Endothelial cell of umbilical vein (primary cell): ENCODE data around the gene A1BG. TPM values are rescaled to one million over a fixed set of nuclear protein-coding genes. Genes with fewer than 3 reads are reported as not detected.

Source experiments
- BruUV-seq: library from RNA; stranded (reverse); fragments of 400-500 nt; replicated peaks from 2 replicates; lab custom pipeline; 2021; lab: Mats Ljungman, UMichigan
- CTCF ChIA-PET: fragments of 300-600, 350-600 bp; sonication (Branson Sonifier 250); formaldehyde crosslinking; loops from one replicate; lab custom pipeline; 2021; ENCODE audit warnings: antibody characterized with exemption, inconsistent platforms; lab: Charles Lee
- POLR2A ChIA-PET: fragments of 300-600, 350-600 bp; sonication (Branson Sonifier 250); formaldehyde crosslinking; loops from one replicate; lab custom pipeline; 2021; ENCODE audit warnings: antibody characterized with exemption, inconsistent platforms; lab: Charles Lee
- DNase-seq: peaks from one replicate; pipeline ENCODE4 v3.0.0-alpha.2; 2011; ENCODE audit warnings: low read depth, low spot score
- FAIRE-seq: peaks from 2 replicates; lab custom pipeline; 2011; peaks lifted over from hg19 to GRCh38; lab: Jason Lieb, UNC
- H2AFZ ChIP-seq: 2 replicates; pipeline ENCODE4 v1.6.0; 2012; ENCODE audit warnings: low read depth, low read length, control low read depth, inconsistent platforms
- H3K27ac ChIP-seq: 2 replicates; pipeline ENCODE4 v1.5.1; 2011; ENCODE audit warnings: low read depth, mild to moderate bottlenecking, control low read depth, low read length, moderate library complexity; ENCODE audit not compliant: insufficient read depth
- H3K27me3 ChIP-seq, 2 experiments: 2 replicates each; pipeline versions ENCODE4 v1.6.0 to v1.6.1; 2011; ENCODE audit warnings: low read length in 2 of 2, mixed read lengths in 1 of 2; ENCODE audit not compliant: control insufficient read depth in 2 of 2, insufficient read depth in 2 of 2
- H3K36me3 ChIP-seq, 2 experiments: 2 replicates in 1 of 2; 3 replicates in 1 of 2; pipeline ENCODE4 v1.5.1; 2011; ENCODE audit warnings: low read length in 2 of 2, mild to moderate bottlenecking in 1 of 2, moderate library complexity in 1 of 2; ENCODE audit not compliant: control insufficient read depth in 2 of 2, insufficient read depth in 2 of 2; ENCODE audit errors: extremely low read depth in 1 of 2
- H3K4me1 ChIP-seq: 3 replicates; pipeline ENCODE4 v1.5.1; 2011; ENCODE audit warnings: mild to moderate bottlenecking, low read length; ENCODE audit not compliant: control insufficient read depth, insufficient read depth; ENCODE audit errors: extremely low read depth
- H3K4me2 ChIP-seq: 2 replicates; pipeline ENCODE4 v1.6.1; 2011; ENCODE audit warnings: low read length, control low read depth, mixed read lengths; ENCODE audit not compliant: insufficient read depth
- H3K4me3 ChIP-seq, 3 experiments: fragments of 200-600 bp in 1 of 3; sonication (generic), shearing (Covaris generic) in 1 of 3; replicated peaks in 1 of 3; 2 replicates each; pipeline ENCODE4 v1.5.1; 2011 to 2016; ENCODE audit warnings: control low read depth in 3 of 3, low read length in 3 of 3, mild to moderate bottlenecking in 2 of 3, inconsistent platforms in 1 of 3, low read depth in 1 of 3, moderate library complexity in 1 of 3; ENCODE audit not compliant: insufficient read depth in 1 of 3
- H3K79me2 ChIP-seq: 2 replicates; pipeline ENCODE4 v1.6.0; 2012; ENCODE audit warnings: low read length, inconsistent platforms; ENCODE audit not compliant: control insufficient read depth, insufficient read depth
- H3K9ac ChIP-seq: replicated peaks from 2 replicates; pipeline ENCODE3; 2011; ENCODE audit warnings: low read length, control low read depth; ENCODE audit not compliant: insufficient read depth; ENCODE audit errors: extremely low read depth
- H3K9me1 ChIP-seq: replicated peaks from 3 replicates; pipeline ENCODE4 v1.6.0; 2011; ENCODE audit warnings: mild to moderate bottlenecking, low read length; ENCODE audit not compliant: control insufficient read depth, insufficient read depth; ENCODE audit errors: extremely low read depth
- H3K9me3 ChIP-seq: replicated peaks from 2 replicates; pipeline ENCODE4 v1.5.1; 2012; ENCODE audit warnings: low read length, inconsistent platforms; ENCODE audit not compliant: control insufficient read depth, insufficient read depth
- H4K20me1 ChIP-seq: replicated peaks from 2 replicates; pipeline ENCODE3; 2011; ENCODE audit warnings: mild to moderate bottlenecking, low read length; ENCODE audit not compliant: control insufficient read depth, insufficient read depth; ENCODE audit errors: extremely low read depth
- CTCF ChIP-seq, 2 donors: IDR thresholded peaks; 1 replicate in 1 of 2; 2 replicates in 1 of 2; pipeline ENCODE4 v1.5.1; 2011; ENCODE audit warnings: low read length in 2 of 2, mild to moderate bottlenecking in 2 of 2, moderate library complexity in 2 of 2, control low read depth in 1 of 2, inconsistent platforms in 1 of 2, low read depth in 1 of 2; ENCODE audit not compliant: insufficient read depth in 1 of 2; ENCODE audit errors: extremely low read depth in 1 of 2
- EZH2 ChIP-seq: IDR thresholded peaks from 2 replicates; pipeline ENCODE4 v1.6.1; 2012; ENCODE audit warnings: borderline replicate concordance, low read depth, mild to moderate bottlenecking, moderate library complexity, low read length, inconsistent platforms; ENCODE audit not compliant: severe bottlenecking
- FOS ChIP-seq: IDR thresholded peaks from 2 replicates; pipeline ENCODE4 v1.6.1; 2011; ENCODE audit warnings: mild to moderate bottlenecking, low read length, moderate library complexity, borderline replicate concordance; ENCODE audit not compliant: insufficient read depth
- GATA2 ChIP-seq: IDR thresholded peaks from 2 replicates; pipeline ENCODE4 v1.7.0; 2011; ENCODE audit warnings: low read depth, mild to moderate bottlenecking, moderate library complexity, mixed read lengths, low read length; ENCODE audit not compliant: insufficient read length, insufficient read depth
- JUN ChIP-seq: IDR thresholded peaks from 2 replicates; pipeline ENCODE4 v1.6.1; 2011; ENCODE audit warnings: borderline replicate concordance, low read depth; ENCODE audit not compliant: insufficient read length, insufficient read depth
- MYC ChIP-seq: IDR thresholded peaks from one replicate; pipeline ENCODE4 v1.6.1; 2011; ENCODE audit warnings: mild to moderate bottlenecking, low read depth, low read length
- POLR2A ChIP-seq: IDR thresholded peaks from 2 replicates; pipeline ENCODE4 v1.6.1; 2012; ENCODE audit warnings: low read depth, mild to moderate bottlenecking, control low read depth, low read length
- POLR2AphosphoS5 ChIP-seq: IDR thresholded peaks from 2 replicates; pipeline ENCODE4 v1.6.1; 2012; ENCODE audit warnings: low read depth, mild to moderate bottlenecking, control low read depth, low read length, moderate library complexity; ENCODE audit not compliant: insufficient read depth
- dilution Hi-C: fragments of 300-500 bp; cut with MboI; formaldehyde crosslinking; loops from one replicate; pipeline ENCODE4 v1.15.0; 2019; ENCODE audit warnings: low sequenced_read_pairs; ENCODE audit not compliant: extremely low pct_ligation_motif_present
- intact Hi-C: fragments of 100-400 bp; cut with micrococcal nuclease; formaldehyde crosslinking; loops from one replicate; pipeline ENCODE4 v1.10.0; 2022
- polyA plus RNA-seq, 4 experiments: library from polyadenylated mRNA; depleted of rRNA in 3 of 4; stranded (reverse) in 3 of 4; unstranded in 1 of 4; fragments of >200 nt; gene quantifications; 2 replicates each; pipeline versions ENCODE4 v1.2.1 to v1.2.3, GENCODE V29; 2011 to 2012; ENCODE audit warnings: missing spikeins in 1 of 4
- total RNA-seq: library from RNA; stranded (reverse); gene quantifications from 2 replicates; pipeline ENCODE4 v1.2.3, GENCODE V29; 2021
- TF ChIP-seq, protein P1 (sequence below): IDR thresholded peaks from 2 replicates; pipeline ENCODE4 v1.6.1; 2011; ENCODE audit not compliant: insufficient read depth, insufficient read length

Gene A1BG
- total and polyA plus RNA-seq, 2 donors (not counting 3 experiments of a cell fraction or from before 2014, with no cell fraction given): 2.3 to 3.7 TPM

DNA sequence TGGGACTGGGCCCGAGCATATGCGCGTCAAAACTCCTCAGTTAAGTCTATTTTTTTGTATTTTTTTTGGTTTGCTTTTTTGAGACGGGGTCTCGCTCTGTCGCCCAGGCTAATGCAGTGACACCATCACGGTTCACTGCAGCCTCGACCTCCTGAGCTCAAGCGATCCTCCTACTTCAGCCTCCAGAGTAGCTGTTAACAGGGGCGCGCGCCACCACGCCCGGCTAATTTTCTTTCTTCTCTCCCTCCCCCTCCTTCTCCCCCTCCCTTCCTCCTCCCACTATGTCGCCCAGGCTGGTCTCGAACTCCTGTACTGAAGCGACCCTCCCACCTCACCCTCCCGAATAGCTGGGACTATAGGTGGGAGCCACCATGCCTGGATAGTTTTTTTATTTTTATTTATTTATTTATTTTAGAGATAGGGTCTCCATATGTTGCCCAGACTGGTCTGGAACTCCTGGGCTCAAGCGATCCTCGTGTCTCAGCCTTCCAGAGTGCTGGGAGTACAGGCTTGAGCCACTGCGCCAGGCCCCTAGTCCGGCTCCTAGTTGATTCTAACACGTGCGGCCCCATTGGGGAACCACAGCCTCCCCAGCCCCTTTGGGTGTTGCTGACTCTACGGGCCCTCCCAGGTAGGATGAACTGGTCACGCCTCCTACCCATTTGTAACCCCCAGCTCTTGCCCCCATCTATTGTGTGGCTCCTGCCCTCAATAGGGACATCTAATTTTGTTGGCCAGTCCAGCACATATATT, 28.3 kb upstream of the A1BG start:
- dilution Hi-C loops: no loop called here
- CTCF ChIA-PET: no interaction called here

More for the DNA sequence above, 28.3 kb upstream of the A1BG start:
- no peaks in the 10 kb centered on the region for H3K27me3 ChIP-seq
- TF ChIP-seq POLR2AphosphoS5: no peak
- TF ChIP-seq GATA2: no peak
- no peak for TF ChIP-seq POLR2A
- no peak for TF ChIP-seq MYC
- TF ChIP-seq EZH2: no peak
- no peak for TF ChIP-seq FOS
- TF ChIP-seq, protein P1, sequence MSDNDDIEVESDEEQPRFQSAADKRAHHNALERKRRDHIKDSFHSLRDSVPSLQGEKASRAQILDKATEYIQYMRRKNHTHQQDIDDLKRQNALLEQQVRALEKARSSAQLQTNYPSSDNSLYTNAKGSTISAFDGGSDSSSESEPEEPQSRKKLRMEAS: no peak
- no peak for TF ChIP-seq CTCF (IDR thresholded peaks at IDR 0.05; ENCODE audit: extremely low read depth in 1 of 2, insufficient read depth in 1 of 2, low read depth in 1 of 2, low read length in 2 of 2)
- no peak for TF ChIP-seq JUN
- peak overlapping the region; percentile 59 to 84 (median 72) for H3K4me3 ChIP-seq
- no peak for DNase-seq
- H3K4me1 ChIP-seq: peaks cover 10% of the 10 kb centered on the region
- TSS peak; percentile 51 for BruUV-seq
- no peaks in the 10 kb centered on the region for H3K9me1 ChIP-seq
- H3K27ac ChIP-seq: peak overlapping the region; percentile 63
- H4K20me1 ChIP-seq: no peaks in the 10 kb centered on the region
- intact Hi-C loops: loop anchor here (1.0 to 2.0 kb wide), 6 partner anchors 19 to 153 kb away; partner anchors contain the start of genes ERVK3-1, ZNF497 and ZNF544
- POLR2A ChIA-PET: interaction anchor here (0.6 to 0.9 kb wide), 2 partner anchors 19 to 577 kb away, joined by 3 to 4 read pairs; partner anchors contain the start of gene ZNF497
- no peaks in the 10 kb centered on the region for H3K36me3 ChIP-seq
- H3K79me2 ChIP-seq: no peaks in the 10 kb centered on the region
- no peaks in the 10 kb centered on the region for H3K9me3 ChIP-seq
- FAIRE-seq: no peak
- H3K4me2 ChIP-seq: peak overlapping the region; percentile 58
- H3K9ac ChIP-seq: peak overlapping the region; percentile 58
- peak overlapping the region; percentile 36 for H2AFZ ChIP-seq
